Keratinocyte (primary cell): ENCODE measurements around the gene LMBR1L. TPM values are rescaled to one million over a fixed set of nuclear protein-coding genes. Genes with fewer than 3 reads are reported as not detected.

Source experiments
- DNase-seq: peaks from one replicate; pipeline ENCODE4 v3.0.0-alpha.2; 2011; ENCODE audit warnings: low read depth, missing footprints, low spot score
- FAIRE-seq: peaks from 2 replicates; lab custom pipeline; 2011; peaks lifted over from hg19 to GRCh38; lab: Jason Lieb, UNC
- H2AFZ ChIP-seq: 2 replicates; pipeline ENCODE4 v1.6.0; 2012; ENCODE audit warnings: low read length, control low read depth, inconsistent platforms; ENCODE audit not compliant: control insufficient read depth
- H3K27ac ChIP-seq: 2 replicates; pipeline ENCODE4 v1.5.1; 2011; ENCODE audit warnings: low read length; ENCODE audit not compliant: control insufficient read depth, insufficient read depth
- H3K27me3 ChIP-seq: 3 replicates; pipeline ENCODE4 v1.6.0; 2011; ENCODE audit warnings: low read length; ENCODE audit not compliant: control insufficient read depth, insufficient read depth; ENCODE audit errors: extremely low read depth
- H3K36me3 ChIP-seq, 2 experiments: 2 replicates in 1 of 2; 3 replicates in 1 of 2; pipeline ENCODE4 v1.5.1; 2011; ENCODE audit warnings: low read length in 2 of 2, mild to moderate bottlenecking in 1 of 2; ENCODE audit not compliant: control insufficient read depth in 2 of 2, insufficient read depth in 2 of 2; ENCODE audit errors: extremely low read depth in 1 of 2
- H3K4me1 ChIP-seq: 3 replicates; pipeline ENCODE4 v1.5.1; 2011; ENCODE audit warnings: low read length; ENCODE audit not compliant: control insufficient read depth, insufficient read depth; ENCODE audit errors: extremely low read depth
- H3K4me2 ChIP-seq: 3 replicates; pipeline ENCODE4 v1.6.0; 2011; ENCODE audit warnings: low read depth, low read length; ENCODE audit not compliant: control insufficient read depth, insufficient read depth; ENCODE audit errors: extremely low read depth
- H3K4me3 ChIP-seq, 3 experiments: fragments of 200-600 bp in 1 of 3; sonication (generic) in 1 of 3; 2 replicates in 2 of 3; 3 replicates in 1 of 3; pipeline ENCODE4 v1.5.1; 2011 to 2016; ENCODE audit warnings: low read length in 3 of 3, mild to moderate bottlenecking in 3 of 3, control low read depth in 2 of 3, inconsistent platforms in 1 of 3, low read depth in 1 of 3, mixed read lengths in 1 of 3, mixed run types in 1 of 3, moderate library complexity in 1 of 3; ENCODE audit not compliant: control insufficient read depth in 2 of 3, insufficient read depth in 2 of 3; ENCODE audit errors: extremely low read depth in 1 of 3
- H3K79me2 ChIP-seq: 2 replicates; pipeline ENCODE4 v1.6.0; 2012; ENCODE audit warnings: low read length; ENCODE audit not compliant: control insufficient read depth, insufficient read depth
- H3K9ac ChIP-seq: 3 replicates; pipeline ENCODE4 v1.6.0; 2011; ENCODE audit warnings: low read length; ENCODE audit not compliant: control insufficient read depth, insufficient read depth; ENCODE audit errors: extremely low read depth
- H3K9me1 ChIP-seq: 3 replicates; pipeline ENCODE4 v1.6.0; 2011; ENCODE audit warnings: low read length; ENCODE audit not compliant: control insufficient read depth, insufficient read depth; ENCODE audit errors: extremely low read depth
- H3K9me3 ChIP-seq: 2 replicates; pipeline ENCODE4 v1.5.1; 2012; ENCODE audit warnings: low read depth, low read length; ENCODE audit not compliant: control insufficient read depth
- H4K20me1 ChIP-seq: 3 replicates; pipeline ENCODE4 v1.6.0; 2011; ENCODE audit warnings: low read length; ENCODE audit not compliant: control insufficient read depth, insufficient read depth; ENCODE audit errors: extremely low read depth
- CTCF ChIP-seq, 3 experiments: IDR thresholded peaks in 1 of 3; conservative IDR thresholded peaks in 1 of 3; optimal IDR thresholded peaks in 1 of 3; 2 replicates in 2 of 3; 3 replicates in 1 of 3; pipeline versions ENCODE3 to v1.5.1; 2011; ENCODE audit warnings: low read length in 3 of 3, mild to moderate bottlenecking in 3 of 3, moderate library complexity in 2 of 3, control low read depth in 1 of 3, inconsistent platforms in 1 of 3; ENCODE audit not compliant: insufficient read depth in 2 of 3; ENCODE audit errors: extremely low read depth in 1 of 3
- EZH2 ChIP-seq: IDR thresholded peaks from one replicate; pipeline ENCODE4 v1.6.1; 2012; ENCODE audit warnings: inconsistent platforms, mild to moderate bottlenecking, low read length, moderate library complexity
- dilution Hi-C: fragments of 300-500 bp; cut with MboI; formaldehyde crosslinking; loops from one replicate; pipeline ENCODE4 v1.7.0; 2020; ENCODE audit warnings: low sequenced_read_pairs; ENCODE audit not compliant: extremely low pct_ligation_motif_present
- polyA plus RNA-seq, 5 experiments: library from polyadenylated mRNA; depleted of rRNA in 3 of 5; stranded (reverse) in 3 of 5; stranded (forward) in 1 of 5; unstranded in 1 of 5; fragments of >200 nt; gene quantifications; 1 replicate in 1 of 5; 2 replicates in 3 of 5; 3 replicates in 1 of 5; pipeline versions ENCODE4 v1.2.1 to v1.2.3, GENCODE V29; 2011 to 2012; ENCODE audit warnings: missing spikeins in 2 of 5, low read depth in 1 of 5, low replicate concordance in 1 of 5

The LMBR1L gene
- polyA plus RNA-seq, 1 donor (not counting 4 experiments of a cell fraction or from before 2014, with no cell fraction given), result 30.1 TPM

GRCh38 chr12:49154221-49154620 is 43.6 kb upstream of the LMBR1L start:
- no peaks in the 10 kb centered on the region for H3K9me1 ChIP-seq
- no peaks in the 10 kb centered on the region for H3K79me2 ChIP-seq
- no peak overlapping the region for H3K4me2 ChIP-seq
- DNase-seq (no peak), FAIRE-seq (no peak)
- no peak overlapping the region for H3K4me3 ChIP-seq
- no peaks in the 10 kb centered on the region for H3K4me1 ChIP-seq
- no peak for TF ChIP-seq CTCF (optimal IDR thresholded peaks at IDR 0.05 in 1 of 3, IDR thresholded peaks at IDR 0.05 in 1 of 3, conservative IDR thresholded peaks at IDR 0.05 in 1 of 3; ENCODE audit: extremely low read depth in 1 of 3, insufficient read depth in 2 of 3, low read length in 3 of 3)
- TF ChIP-seq EZH2, result no peak
- no peaks in the 10 kb centered on the region for H3K27me3 ChIP-seq
- H2AFZ ChIP-seq, result no peak overlapping the region
- no peaks in the 10 kb centered on the region for H4K20me1 ChIP-seq
- H3K27ac ChIP-seq, result no peak overlapping the region
- H3K9me3 ChIP-seq, result no peaks in the 10 kb centered on the region
- H3K36me3 ChIP-seq, result no peaks in the 10 kb centered on the region
- dilution Hi-C loops, result no loop called here
- H3K9ac ChIP-seq, result no peak overlapping the region

- TF ChIP-seq CTCF (optimal IDR thresholded peaks at IDR 0.05 in 1 of 3, IDR thresholded peaks at IDR 0.05 in 1 of 3, conservative IDR thresholded peaks at IDR 0.05 in 1 of 3; ENCODE audit: extremely low read depth in 1 of 3, insufficient read depth in 2 of 3, low read length in 3 of 3) (no peak), EZH2 (no peak)
- DNase-seq (no peak), FAIRE-seq (no peak)
- Histone ChIP-seq H3K4me1 (no peaks in the 10 kb centered on the region), H3K9me3 (no peaks in the 10 kb centered on the region), H2AFZ (no peak overlapping the region), H3K79me2 (no peaks in the 10 kb centered on the region), H3K36me3 (no peaks in the 10 kb centered on the region), H3K4me3 (no peak overlapping the region), H3K4me2 (no peak overlapping the region), H3K27me3 (no peaks in the 10 kb centered on the region), H3K9ac (no peak overlapping the region), H3K9me1 (no peaks in the 10 kb centered on the region), H4K20me1 (no peaks in the 10 kb centered on the region), H3K27ac (no peak overlapping the region)
- dilution Hi-C loops, result no loop called here
Observed at GRCh38 chr12:49147384-49147783, 36.7 kb upstream of the LMBR1L start.
